IPS-15b (cell line): ENCODE results near the gene LRMDA.

Source experiments
- H3K27me3 ChIP-seq: one replicate; pipeline ENCODE4 v1.6.1; 2013; ENCODE audit warnings: low read length; ENCODE audit not compliant: control insufficient read depth, insufficient read depth
- H3K36me3 ChIP-seq: one replicate; pipeline ENCODE4 v1.6.1; 2013; ENCODE audit warnings: low read length; ENCODE audit not compliant: control insufficient read depth, insufficient read depth
- H3K4me1 ChIP-seq: one replicate; pipeline ENCODE4 v1.6.1; 2013; ENCODE audit warnings: mild to moderate bottlenecking, low read length; ENCODE audit not compliant: control insufficient read depth, insufficient read depth
- H3K4me3 ChIP-seq: one replicate; pipeline ENCODE4 v1.5.1; 2013; ENCODE audit warnings: low read depth, low read length
- H3K9ac ChIP-seq: one replicate; pipeline ENCODE4 v1.6.1; 2013; ENCODE audit warnings: low read depth, mild to moderate bottlenecking, low read length
- H3K9me3 ChIP-seq: one replicate; pipeline ENCODE4 v1.6.1; 2013; ENCODE audit warnings: mild to moderate bottlenecking, low read length; ENCODE audit not compliant: control insufficient read depth, insufficient read depth

LRMDA gene

GRCh38 chr10:76015245-76015644 is 583.8 kb downstream of the LRMDA start:
- Histone ChIP-seq H3K36me3 (no peaks in the 10 kb centered on the region), H3K9me3 (no peaks in the 10 kb centered on the region), H3K4me3 (no peak overlapping the region), H3K9ac (no peak overlapping the region), H3K27me3 (no peaks in the 10 kb centered on the region), H3K4me1 (peaks cover 2% of the 10 kb centered on the region)

GRCh38 chr10:76017026-76017732 is 585.8 kb downstream of the LRMDA start:
- Histone ChIP-seq H3K9ac (no peak overlapping the region), H3K36me3 (no peaks in the 10 kb centered on the region), H3K27me3 (no peaks in the 10 kb centered on the region), H3K9me3 (no peaks in the 10 kb centered on the region), H3K4me1 (peaks cover 2% of the 10 kb centered on the region), H3K4me3 (no peak overlapping the region)

GRCh38 chr10:76017733-76018433 is 586.5 kb downstream of the LRMDA start:
- H3K4me3 ChIP-seq, result no peak overlapping the region
- H3K27me3 ChIP-seq, result no peaks in the 10 kb centered on the region
- no peaks in the 10 kb centered on the region for H3K9me3 ChIP-seq
- peaks cover 1% of the 10 kb centered on the region for H3K4me1 ChIP-seq
- H3K9ac ChIP-seq, result no peak overlapping the region
- H3K36me3 ChIP-seq, result no peaks in the 10 kb centered on the region

- Histone ChIP-seq H3K9ac (no peak overlapping the region), H3K4me3 (no peak overlapping the region), H3K27me3 (no peaks in the 10 kb centered on the region), H3K36me3 (no peaks in the 10 kb centered on the region), H3K9me3 (no peaks in the 10 kb centered on the region), H3K4me1 (no peaks in the 10 kb centered on the region)
Observed at GRCh38 chr10:76020630-76021029, 589.2 kb downstream of the LRMDA start.

GRCh38 chr10:76021398-76021797 is 590.0 kb downstream of the LRMDA start:
- Histone ChIP-seq H3K4me1 (no peaks in the 10 kb centered on the region), H3K9me3 (no peaks in the 10 kb centered on the region), H3K27me3 (no peaks in the 10 kb centered on the region), H3K9ac (no peak overlapping the region), H3K4me3 (no peak overlapping the region), H3K36me3 (no peaks in the 10 kb centered on the region)

- H3K27me3 ChIP-seq, result no peaks in the 10 kb centered on the region
- H3K4me3 ChIP-seq, result no peak overlapping the region
- H3K9me3 ChIP-seq, result no peaks in the 10 kb centered on the region
- no peaks in the 10 kb centered on the region for H3K4me1 ChIP-seq
- no peaks in the 10 kb centered on the region for H3K36me3 ChIP-seq
- no peak overlapping the region for H3K9ac ChIP-seq
Observed at GRCh38 chr10:76022366-76022765, 590.9 kb downstream of the LRMDA start.

GRCh38 chr10:76023007-76023406 is 591.6 kb downstream of the LRMDA start:
- H3K4me1 ChIP-seq, result no peaks in the 10 kb centered on the region
- no peak overlapping the region for H3K4me3 ChIP-seq
- no peak overlapping the region for H3K9ac ChIP-seq
- H3K27me3 ChIP-seq, result no peaks in the 10 kb centered on the region
- no peaks in the 10 kb centered on the region for H3K9me3 ChIP-seq
- no peaks in the 10 kb centered on the region for H3K36me3 ChIP-seq

- H3K36me3 ChIP-seq, result no peaks in the 10 kb centered on the region
- no peaks in the 10 kb centered on the region for H3K9me3 ChIP-seq
- no peaks in the 10 kb centered on the region for H3K27me3 ChIP-seq
- no peaks in the 10 kb centered on the region for H3K4me1 ChIP-seq
- no peak overlapping the region for H3K4me3 ChIP-seq
- H3K9ac ChIP-seq, result no peak overlapping the region
Observed at GRCh38 chr10:76024460-76025123, 593.2 kb downstream of the LRMDA start.

- Histone ChIP-seq H3K27me3 (no peaks in the 10 kb centered on the region), H3K4me1 (no peaks in the 10 kb centered on the region), H3K9ac (no peak overlapping the region), H3K36me3 (no peaks in the 10 kb centered on the region), H3K9me3 (no peaks in the 10 kb centered on the region), H3K4me3 (no peak overlapping the region)
Observed at GRCh38 chr10:76025124-76025477, 593.7 kb downstream of the LRMDA start.

- H3K4me3 ChIP-seq, result no peak overlapping the region
- H3K36me3 ChIP-seq, result no peaks in the 10 kb centered on the region
- H3K4me1 ChIP-seq, result no peaks in the 10 kb centered on the region
- H3K9me3 ChIP-seq, result no peaks in the 10 kb centered on the region
- H3K9ac ChIP-seq, result no peak overlapping the region
- no peaks in the 10 kb centered on the region for H3K27me3 ChIP-seq
Observed at GRCh38 chr10:76026176-76026771, 594.9 kb downstream of the LRMDA start.

- no peak overlapping the region for H3K9ac ChIP-seq
- no peaks in the 10 kb centered on the region for H3K27me3 ChIP-seq
- H3K4me1 ChIP-seq, result no peaks in the 10 kb centered on the region
- no peaks in the 10 kb centered on the region for H3K36me3 ChIP-seq
- H3K9me3 ChIP-seq, result no peaks in the 10 kb centered on the region
- H3K4me3 ChIP-seq, result no peak overlapping the region
Observed at GRCh38 chr10:76026905-76027304, 595.5 kb downstream of the LRMDA start.
